Fibroblast of the conjunctiva (primary cell): ENCODE measurements around the gene LGALS8.
"Not testable (repeated sequence)": the region's sequence is repeated elsewhere in the genome, so short reads cannot be mapped to it uniquely, and the experiment has no call there.

Experiments
- DNase-seq: peaks from one replicate; pipeline ENCODE4 v3.0.0-alpha.2; 2010; ENCODE audit warnings: low read depth

Gene LGALS8

GRCh38 chr1:236523704-236524141, at the start of gene LGALS8:
Gene LGALS8, plus strand, starts transcription at chr1:236523982. Its CDS starts 2,089 bp downstream, at chr1:236526071.
- DNase-seq, result peak; percentile 63

GRCh38 chr1:236476019-236476418, 47.8 kb upstream of the LGALS8 start:
- no peak for DNase-seq

DNA sequence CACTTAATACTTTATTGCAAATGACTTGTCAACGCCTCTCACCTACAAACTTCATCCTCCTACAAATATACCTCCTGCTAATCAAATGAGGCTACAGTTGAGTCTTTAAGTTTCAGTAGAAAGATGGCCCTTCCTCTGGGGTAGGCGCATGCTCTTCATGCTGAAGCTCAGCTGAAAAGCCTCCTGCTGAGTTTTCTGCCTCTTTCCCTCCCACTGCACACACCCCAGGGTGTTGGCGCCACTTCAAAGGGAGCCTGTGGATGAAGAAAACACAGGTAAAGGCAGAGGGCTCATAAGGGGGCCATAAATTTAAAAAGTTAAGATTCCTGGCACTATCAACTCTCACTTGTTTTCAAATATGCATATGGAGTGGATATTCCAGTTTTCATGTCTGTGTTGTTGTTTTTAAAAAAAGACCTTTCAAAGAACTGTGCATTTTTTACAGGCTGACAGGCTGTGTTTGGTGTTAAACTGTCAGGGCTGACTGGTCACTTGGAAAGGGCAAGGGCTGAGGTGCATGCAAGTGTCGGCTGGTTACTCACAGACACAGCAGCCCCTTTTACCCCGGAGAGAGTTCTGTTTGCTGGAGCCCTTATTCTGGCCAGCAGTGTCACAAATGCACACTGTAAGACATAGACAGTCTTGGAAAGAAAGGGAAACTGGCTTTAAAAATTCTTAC, 42.9 kb upstream of the LGALS8 start:
- no peak for DNase-seq

- DNase-seq, result no peak
These were observed 39.3 kb upstream of the LGALS8 start for GRCh38 chr1:236484310-236484971.

DNA sequence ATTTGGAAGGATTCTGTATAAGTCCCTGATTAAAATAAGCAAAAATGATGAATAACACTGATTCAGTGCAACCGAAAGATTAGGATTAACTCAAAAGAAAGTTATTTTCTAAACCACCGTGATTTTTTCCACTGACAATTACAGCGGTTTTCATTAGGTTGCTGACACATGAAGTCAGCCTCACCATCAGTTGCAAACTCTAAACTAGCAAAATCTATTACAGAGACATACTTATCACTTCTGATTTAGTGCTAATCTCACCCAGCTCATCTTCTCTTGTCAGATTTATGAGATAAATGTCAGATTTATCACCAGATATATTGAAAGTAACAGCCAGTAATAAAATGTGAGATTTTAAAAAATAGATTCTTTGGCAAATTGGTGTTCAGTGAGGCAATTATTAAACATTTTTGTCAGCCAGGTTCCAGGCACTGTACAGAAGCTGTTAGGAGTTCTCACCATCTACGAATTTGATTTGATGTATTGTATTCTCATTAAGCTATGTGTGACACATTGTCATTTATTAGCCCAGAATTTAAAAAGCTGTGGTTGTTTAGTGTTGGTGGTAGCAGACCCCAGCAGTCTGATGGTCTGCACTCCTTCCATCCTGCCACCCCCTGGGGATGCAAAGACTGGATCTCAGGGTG, 37.3 kb upstream of the LGALS8 start:
- no peak for DNase-seq

DNA sequence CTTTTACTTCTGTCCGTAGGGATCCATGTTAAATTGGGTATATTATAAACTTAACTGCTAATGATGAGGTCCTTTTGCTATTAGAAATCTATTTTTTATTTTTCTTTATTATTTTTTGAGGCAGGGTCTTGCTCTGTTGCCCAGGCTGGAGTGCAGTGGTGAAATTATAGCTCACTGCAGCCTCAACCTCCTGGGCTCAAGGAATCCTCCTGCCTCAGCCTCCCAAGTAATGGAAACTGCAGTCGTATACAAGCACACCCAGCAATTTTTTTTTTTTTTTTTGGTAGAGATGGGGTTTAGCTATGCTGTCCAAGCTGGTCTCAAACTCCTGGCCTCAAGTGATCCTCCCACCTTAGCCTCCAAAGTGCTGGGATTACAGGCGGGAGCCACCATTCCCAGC, 34.6 kb upstream of the LGALS8 start:
- not testable (repeated sequence) for DNase-seq

GRCh38 chr1:236489710-236490377, 33.9 kb upstream of the LGALS8 start:
- DNase-seq, result peak; percentile 41

- DNase-seq, result no peak
These were observed 32.2 kb upstream of the LGALS8 start for GRCh38 chr1:236491469-236492136.

DNA sequence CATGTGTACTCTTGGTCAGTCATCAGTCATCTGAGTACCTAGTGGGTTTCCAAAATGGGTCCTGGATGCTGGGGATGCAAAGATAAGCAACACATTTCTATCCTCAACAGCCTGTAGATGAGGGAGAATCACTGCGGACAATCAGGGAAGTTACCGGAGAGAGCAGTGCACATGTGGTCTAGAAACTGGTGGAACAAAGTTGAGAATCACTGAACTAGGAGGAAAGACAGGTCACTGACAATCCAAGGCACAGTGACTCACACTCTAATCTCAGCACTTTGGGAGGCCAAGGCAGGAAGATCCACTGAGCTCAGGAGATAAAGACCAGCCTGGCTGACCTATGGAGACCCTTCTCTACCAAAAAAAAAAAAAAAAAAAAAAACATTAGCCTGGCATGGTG, 31.4 kb upstream of the LGALS8 start:
- no peak for DNase-seq

- DNase-seq, result no peak
These were observed 29.7 kb upstream of the LGALS8 start for GRCh38 chr1:236494082-236494481.

DNA sequence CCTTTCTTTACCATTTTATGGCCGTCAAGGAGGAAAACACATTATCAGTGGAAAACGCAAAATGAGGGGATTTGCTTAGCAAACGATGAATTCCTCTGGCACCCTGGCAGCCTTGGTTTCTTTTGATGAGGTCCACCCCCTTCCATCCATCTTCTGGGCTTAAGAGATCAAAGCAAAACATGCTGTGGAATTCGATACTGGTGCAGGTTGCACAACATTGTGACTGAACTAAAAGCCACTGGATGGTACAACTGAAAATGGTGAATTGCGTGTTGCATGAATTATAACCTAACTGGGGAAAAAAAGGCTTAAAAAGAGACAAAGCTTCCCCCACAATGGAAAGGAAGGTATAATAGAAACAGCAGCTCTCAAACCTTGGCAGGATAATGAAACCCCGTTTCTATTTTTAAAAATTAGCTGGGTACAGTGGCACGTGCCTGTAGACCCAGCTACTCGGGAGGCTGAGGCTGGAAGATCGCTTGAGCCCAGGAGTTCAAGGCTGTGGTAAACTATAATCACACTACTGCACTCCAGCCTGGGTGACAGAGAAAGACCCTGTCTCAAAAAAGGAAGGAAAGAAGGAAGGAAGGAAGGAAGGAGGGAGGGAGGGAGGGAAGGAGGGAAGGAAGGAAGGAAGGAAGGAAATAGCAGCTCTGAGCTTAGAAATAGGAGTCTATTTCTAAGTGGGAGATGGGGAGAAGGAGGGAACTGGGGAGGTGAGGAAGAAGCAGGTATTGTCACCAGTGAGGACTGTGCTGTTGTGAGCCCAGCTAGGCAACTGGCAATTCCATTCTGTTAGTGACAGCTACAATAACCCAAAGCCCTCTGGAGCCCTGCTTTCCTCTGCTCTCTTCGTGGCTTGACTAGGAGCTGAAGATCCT, 29.0 kb upstream of the LGALS8 start:
- no peak for DNase-seq

- DNase-seq, result no peak
These were observed 28.2 kb upstream of the LGALS8 start for GRCh38 chr1:236495467-236496112.

DNA sequence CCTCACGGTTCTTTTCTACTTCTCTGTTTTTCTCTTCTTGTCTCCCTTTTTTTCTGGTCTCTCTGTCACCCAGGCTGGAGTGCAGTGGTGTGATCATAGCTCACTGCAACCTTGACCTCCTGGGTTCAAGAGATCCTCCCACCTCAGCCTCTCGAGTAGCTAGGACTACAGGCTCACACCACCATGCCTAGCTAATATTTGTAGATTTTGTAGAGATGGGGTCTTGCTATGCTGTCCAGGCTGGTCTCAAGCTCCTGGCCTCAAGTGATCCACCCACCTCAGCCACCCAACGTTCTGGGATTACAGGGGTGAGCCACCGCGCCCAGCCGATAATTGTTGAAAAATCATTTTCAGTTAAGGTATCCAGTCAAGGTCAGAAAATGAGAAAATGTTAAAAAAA, 25.9 kb upstream of the LGALS8 start:
- no peak for DNase-seq

GRCh38 chr1:236501093-236501492, 22.7 kb upstream of the LGALS8 start:
- no peak for DNase-seq

DNA sequence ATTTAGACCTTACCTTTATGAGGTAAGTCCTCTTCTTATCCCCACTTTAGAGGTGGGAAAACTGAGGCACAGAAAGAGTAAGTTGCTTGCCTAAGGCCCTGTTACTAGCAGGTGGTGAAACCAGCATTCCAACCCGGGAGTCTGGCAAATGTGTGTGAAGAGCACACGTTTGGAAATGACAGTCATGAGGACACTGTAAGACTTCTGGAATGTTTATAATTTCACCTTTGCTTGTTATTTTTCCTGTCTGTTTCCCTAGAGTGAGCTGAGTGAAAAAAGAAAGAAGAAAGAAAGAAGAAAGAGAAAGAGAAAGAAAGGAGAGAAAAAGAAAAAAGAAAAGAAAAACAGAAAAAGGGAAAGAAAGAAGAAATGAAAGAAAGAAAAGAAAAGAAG, 21.2 kb upstream of the LGALS8 start:
- no peak for DNase-seq

- no peak for DNase-seq
These were observed 20.7 kb upstream of the LGALS8 start for GRCh38 chr1:236502972-236503639.

GRCh38 chr1:236504338-236504737, 19.4 kb upstream of the LGALS8 start:
- DNase-seq, result not testable (repeated sequence)

- no peak for DNase-seq
These were observed 16.6 kb upstream of the LGALS8 start for GRCh38 chr1:236507022-236507700.

- no peak for DNase-seq
These were observed 15.2 kb upstream of the LGALS8 start for GRCh38 chr1:236508593-236509027.
